GM19438 (cell line): ENCODE data around the gene NHSL2.

Experiments used
- ATAC-seq: cut with Tn5 transposase; IDR thresholded peaks from one replicate; pipeline ENCODE4 v1.9.1; 2021; ENCODE audit warnings: low read depth; ENCODE audit not compliant: unreplicated experiment

The NHSL2 gene

DNA sequence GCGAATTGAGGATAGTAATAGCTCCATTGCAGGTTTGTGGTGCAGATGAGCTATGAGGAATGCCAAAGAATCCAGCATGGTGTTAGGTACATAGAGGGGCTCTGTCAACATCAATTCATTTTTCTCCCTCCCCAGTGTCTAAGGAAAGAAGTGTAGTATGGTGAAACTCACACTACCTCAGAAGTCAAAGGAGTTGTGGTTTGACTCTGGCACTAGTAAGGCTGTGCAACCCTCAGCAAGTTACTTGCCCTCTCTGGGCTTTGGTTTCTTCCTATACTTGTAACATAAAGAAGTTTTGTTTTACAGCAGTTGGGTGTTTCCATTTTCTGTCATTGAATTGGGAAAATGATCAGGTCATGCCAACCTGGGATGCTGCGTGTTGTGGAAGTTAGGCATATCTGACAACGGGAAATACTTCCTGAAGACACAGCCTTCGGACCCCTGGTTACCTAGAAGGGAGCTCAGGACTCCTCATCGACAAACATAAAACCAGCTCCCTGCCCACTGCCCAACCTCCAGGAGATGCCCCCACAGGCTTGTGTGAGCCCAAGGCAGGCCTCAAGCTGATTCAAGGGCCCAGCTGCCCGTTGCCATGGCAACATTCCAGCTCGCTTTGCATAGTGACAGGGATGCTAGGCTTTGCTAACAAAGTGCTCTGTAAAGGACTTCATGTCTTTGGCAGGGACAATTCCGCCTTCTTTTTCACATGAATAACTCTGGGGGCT is 149.7 kb downstream of the NHSL2 start:
- ATAC-seq: no peak

DNA sequence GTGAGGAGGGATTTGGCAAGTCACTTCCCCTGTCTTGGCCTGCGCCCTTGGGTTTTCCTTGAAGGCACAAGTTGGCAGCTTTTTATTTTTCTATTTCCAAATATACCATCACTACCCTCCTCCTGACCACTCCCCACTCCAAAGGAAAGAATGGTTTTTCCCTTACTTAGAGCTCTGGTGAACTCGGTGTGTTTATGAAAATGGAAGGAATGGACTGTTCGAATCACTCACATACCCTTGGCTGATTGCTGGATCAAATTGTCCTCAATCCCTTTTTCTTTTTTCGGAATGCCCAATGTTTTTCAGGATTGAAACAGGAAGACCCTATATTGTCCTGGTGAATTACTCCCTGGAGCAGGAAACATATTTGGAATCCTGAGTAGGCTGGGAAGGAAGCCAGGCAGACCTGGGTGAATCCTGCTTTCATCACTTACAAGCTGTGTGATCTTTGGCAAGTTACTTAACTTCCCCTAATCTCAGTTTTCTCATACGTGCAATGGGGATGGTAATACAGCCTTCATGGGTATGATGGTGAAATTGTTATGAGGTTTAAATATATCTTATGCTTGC is 150.4 kb downstream of the NHSL2 start:
- ATAC-seq: no peak

DNA sequence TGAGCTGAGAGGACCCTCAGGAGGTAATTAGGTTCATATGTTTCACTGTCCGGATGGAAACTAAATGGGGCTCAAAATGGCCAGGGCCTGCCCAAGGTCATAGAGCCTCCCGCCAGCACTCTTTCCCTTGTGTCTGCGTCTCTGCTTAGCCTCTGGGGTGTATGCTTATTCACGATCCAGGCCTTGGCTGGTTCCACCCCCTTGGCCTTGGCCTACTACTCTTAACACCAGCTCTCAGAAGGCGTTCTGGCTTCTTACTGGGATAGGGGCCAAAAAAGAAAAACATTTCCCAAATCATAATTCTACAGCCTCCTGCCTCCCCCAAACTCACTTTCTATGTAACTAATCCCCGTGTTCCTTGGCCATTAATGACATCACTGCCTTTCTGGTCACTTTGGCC is 152.3 kb downstream of the NHSL2 start:
- no peak for ATAC-seq

DNA sequence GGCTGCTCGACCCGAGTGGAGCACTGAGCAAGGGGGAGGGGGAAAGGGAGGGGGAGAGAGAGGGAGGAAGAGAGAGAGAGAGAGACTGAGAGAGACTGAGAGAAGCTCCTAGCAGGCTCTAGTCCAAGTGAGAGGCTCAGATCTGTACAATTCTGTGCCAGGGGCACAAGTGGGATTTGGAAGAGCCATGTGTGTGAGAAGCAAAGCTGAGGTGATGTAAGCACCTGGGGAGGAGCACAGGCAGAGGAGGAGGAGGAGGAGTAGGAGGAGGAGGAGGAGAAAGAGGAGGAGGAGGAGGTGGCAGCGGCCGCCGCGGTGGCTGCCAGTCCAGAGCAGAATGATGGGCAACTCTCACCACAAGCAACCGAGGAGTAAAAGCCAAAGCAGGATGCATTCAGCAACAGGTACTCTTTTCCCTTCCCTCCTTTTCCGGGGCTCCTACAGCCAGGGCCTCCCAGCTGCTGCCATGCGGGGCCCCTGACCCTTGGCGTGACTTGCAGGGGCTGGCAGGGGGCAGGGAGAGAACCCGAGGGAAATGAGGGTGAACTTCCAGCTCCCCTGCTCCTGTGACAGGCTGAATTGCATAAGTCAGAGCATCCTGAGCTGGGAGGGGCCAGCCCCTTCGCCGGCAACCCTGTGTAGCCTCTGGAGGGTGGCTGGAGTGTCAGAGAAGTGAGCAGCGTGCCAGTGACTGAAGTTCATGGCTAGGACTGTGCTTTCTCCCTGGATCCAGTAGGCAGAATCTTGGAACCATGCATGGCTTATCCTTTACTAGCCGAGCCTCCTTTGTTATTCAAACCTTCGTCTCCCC is 158.9 kb downstream of the NHSL2 start:
- ATAC-seq: no peak

DNA sequence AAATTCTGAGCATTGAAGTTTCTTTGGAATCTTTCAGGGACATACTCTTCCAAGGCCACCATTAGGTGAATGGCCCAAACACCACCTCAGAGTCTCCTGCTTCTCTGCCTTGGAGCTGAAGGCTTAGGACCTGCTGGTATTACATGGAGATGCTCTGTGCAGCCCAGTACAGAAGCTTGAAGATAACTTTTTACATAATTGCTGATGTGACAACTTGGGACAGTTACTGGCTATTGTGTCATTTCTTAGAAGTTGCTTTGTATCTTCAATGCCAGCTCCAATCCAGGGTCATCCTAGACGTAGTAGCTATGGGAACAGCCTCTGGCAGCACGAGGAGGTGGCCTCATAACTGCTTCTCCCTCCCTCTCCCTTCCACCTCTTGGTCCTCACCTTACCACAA is 160.6 kb downstream of the NHSL2 start:
- ATAC-seq: no peak

DNA sequence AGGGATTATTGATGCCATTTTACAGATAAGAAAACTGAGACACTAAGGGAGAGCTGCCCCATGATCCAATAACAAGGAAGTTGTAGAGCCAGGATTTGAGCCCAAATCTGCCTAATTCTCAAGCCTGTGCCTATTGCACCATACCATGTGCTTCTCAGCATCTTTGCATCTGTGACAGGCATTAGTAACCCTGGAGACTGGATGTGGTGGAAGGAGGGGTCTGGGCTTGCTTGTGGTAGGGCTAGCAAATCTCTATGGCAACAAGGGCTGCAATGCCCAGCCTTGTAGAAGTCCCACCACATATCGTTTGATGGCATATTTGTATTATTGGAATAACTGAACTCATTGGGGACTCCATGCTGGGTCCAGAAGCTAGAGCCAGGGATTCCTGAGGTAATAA is 163.0 kb downstream of the NHSL2 start:
- no peak for ATAC-seq

DNA sequence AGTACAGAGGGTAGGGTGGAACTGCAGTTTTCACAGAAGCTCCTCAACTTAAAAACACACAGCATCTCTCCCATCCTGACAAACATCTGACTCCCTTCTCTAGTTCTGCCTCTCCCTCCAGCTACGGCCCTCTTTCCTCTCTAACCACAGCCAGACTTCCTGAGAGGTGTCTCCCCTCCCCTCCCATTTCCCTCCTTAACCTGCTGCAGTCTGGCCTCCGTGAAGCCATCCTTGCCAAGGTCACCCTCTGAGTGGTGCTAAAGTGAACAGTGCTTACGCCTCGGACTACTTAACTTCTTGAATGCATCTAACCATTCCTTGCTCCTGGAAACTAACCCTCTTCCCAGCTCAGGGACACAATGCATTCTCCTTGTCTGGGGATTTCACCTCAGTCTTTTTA is 167.8 kb downstream of the NHSL2 start:
- no peak for ATAC-seq

DNA sequence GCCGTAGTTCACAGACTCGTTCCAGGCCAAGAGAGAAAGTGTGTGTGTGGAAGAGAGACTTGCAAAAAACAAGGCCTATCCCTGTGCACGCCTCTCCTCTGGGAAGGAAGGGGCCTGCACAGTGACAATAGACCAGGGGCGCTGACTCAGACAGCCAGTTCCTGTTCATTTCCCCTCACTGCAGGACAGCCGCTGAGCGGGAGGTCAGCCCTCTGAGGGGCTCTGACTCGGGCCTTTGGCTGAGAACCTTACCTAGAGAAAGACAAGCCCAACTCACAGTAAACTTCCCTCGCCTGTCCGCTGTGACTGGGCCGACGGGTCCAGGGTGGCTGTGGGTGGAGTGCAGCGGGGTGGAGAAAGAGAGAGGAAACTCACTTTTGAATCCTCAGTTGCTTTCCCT is 169.0 kb downstream of the NHSL2 start:
- no peak for ATAC-seq

DNA sequence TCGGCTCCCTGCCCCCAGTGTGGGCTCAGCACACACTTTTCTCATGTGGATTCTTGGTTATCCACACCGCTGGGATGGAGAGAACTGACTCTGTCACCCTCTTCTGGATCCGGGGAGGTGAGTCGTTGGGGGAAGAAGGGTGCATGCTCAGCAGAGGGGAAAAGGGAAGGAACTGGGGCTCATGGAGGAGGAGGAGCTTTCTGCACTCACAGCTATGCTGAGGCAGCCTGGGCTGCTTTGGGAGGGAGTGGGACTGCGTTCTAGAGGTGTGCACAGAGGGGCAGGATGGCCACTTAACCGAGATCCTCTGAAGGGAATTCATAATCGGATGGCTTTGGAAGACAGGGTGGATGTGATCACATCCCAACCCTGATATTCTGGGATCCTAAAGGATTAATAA is 169.5 kb downstream of the NHSL2 start:
- no peak for ATAC-seq

DNA sequence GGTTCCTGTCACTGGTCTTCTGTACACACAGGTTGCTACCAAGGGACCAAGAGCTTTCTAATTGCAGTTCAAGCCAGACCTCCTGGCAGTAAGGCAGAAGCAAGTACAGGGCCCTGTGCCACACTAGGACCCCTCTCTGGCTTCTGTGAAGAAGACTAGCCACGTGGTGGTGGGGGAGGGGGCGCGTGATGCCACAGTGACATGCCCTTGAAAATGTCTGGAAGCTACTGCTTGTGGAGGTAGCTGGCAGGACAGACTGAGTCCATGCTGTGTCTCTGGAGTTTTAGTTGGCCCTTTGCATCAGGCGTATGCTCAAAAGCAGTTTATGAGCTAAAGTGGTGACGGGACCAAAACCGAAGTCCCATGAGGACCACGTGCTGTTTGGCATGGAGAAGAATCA is 170.2 kb downstream of the NHSL2 start:
- no peak for ATAC-seq

DNA sequence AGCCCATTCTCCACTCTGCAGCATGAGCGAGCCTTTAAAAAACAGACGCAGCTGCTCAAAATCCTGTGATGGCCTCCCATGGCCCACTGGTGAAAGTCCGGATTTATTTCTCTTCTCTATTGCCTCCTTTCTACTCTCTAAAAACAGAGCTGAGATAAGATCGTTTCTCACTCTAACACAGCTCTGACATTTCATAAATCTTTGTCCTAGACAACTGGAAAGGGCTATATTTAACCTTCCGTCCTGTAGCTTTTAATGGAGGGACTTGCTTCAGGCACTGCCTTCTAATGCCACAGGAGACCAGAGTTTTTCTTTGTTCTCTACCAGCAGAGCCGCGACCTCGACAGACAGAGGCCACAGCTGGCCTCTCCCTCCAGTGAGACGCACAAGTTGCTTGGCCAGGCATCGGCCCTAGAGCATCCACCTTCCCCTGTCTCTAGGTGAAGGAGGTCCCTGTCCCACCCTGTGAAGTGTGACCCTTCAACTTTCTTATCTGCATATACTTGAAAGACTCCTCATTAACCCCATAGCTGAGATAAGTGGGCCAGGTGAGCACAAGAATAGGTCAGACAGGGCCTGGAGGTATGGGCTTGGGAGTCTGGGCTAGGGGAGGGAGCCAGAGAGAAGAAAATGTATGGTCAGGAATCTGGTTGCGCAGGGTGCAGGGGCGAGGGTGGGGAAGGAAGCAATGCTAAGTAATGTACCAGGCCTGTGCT is 171.1 kb downstream of the NHSL2 start:
- no peak for ATAC-seq

DNA sequence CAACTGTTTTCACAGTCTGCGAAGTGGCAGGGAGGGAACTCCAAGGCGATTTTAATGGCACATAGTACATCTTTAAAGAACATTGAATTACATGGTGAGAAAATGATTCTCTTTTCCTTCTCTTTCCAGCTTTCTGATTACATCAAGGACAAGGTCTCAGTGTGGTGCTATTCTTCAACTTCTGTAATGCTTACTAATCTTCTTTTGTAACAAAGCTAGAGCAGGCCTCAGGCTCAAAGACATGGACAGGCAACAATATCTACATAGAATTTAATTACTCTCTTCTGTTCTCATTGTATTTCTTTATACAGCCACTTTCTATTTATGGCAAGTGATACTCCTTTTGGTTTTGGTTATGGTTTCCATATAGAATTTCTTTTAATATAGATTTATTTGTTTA is 172.6 kb downstream of the NHSL2 start:
- no peak for ATAC-seq

DNA sequence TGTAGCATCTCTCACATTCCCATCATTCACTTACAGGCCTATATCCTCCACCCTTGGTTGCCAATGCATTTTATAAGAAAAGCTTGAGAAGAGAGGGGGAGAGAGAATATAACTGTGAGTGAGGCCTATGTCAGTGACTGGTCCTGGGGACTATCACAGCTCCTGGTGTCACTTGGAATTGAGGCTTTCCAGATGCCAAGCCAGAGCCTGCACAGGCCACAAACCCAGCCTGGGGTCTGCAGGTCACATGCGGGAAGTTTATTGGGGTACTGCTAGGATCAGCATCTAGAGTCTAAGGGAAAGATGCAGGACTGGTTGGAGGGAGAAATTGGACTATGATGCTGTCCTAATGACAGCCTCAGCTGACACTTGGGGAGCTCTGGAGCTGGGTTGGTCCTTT is 173.5 kb downstream of the NHSL2 start:
- ATAC-seq: no peak

DNA sequence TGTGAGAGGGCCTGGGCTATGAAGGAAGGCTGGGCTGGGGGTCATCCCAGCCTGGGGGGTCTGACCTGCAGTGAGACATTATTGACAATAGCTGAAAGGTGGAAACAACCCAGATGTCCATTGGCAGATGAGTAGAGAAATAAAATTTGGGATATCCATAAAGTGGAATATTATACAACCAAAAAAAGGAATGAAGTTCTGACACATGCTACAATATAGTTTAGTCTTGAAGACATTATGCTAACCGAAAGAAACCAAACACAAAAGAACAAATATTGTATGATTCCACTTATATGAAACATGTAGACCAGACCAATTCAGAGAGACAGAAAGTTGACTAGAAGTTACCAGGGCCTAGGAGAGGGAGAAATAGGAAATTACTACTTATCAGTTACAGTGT is 176.3 kb downstream of the NHSL2 start:
- no peak for ATAC-seq

DNA sequence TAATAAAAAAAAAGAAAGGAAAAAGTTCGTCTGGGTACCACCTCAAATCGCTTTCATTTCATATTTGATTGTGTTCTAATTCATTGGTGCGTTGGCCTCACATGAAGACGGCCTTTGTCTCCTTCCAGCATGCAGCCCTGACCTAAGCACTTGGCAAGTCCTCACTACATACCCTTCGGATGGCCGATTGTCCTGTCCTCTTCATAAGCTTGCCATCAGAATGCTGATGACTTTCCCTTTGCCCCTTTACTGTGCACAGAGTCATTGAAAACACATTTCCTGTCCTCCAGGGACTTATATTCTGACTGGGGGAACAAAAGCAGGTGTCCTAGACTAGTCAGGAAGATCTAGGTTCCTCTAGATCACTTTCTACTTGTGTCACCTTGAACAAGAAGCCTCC is 178.1 kb downstream of the NHSL2 start:
- ATAC-seq: no peak

DNA sequence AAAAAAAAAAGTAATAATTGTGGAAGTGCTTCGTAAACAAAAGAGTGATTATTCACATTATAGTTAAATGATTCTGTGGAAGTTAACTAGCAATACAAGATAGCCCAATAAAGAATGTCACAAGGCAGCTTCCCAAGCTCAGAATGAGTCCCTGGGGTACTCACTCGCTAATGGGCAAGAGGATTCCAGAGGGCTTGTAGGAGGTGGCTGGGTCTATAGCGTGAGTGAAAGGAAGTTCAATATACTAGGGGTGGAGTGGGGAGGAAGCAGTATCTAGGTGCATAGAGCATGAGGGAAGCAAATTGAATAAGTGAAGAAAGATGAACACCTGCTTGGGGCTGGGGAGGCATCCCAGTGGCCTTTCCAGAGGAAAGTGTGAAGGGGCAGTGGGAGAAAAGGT is 178.6 kb downstream of the NHSL2 start:
- ATAC-seq: no peak

DNA sequence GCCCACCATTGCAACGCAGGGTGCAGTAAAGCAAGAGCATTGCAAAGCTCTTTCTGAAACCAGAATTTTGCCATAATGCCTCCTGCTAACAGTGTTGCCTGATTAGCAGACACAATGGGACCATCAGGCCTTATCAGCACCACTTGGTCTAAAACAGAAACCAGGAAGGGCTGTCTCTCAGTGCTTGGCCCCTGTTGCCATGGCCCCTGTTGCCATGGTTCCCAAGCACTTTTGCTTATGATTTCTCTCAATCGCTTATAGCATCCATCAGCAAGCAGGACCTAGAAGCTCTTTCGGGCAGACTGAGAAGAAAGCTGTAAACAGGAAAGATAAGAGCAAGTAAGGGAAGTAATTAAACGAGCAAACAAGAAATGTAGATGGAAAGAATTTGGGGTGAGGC is 184.2 kb downstream of the NHSL2 start:
- ATAC-seq: peak; percentile 68

DNA sequence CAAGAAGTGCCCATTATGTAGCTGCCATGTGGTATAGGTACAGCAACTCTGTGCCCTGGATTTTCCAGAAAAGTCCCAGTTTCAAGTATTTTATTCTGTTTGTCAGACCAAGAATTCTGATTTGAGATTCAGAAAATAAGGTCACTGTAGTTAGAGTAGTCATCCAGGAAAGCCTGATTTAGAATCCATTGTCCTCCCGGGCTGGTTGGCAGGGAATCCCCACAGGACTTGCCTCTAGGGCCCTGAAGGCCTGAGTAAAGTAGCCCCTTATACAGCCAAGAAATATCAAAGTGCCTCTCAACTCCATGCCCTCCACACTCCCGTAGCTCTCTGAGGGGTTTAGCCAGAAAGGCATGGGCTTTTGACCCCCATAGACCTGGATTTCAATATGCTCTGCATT is 184.7 kb downstream of the NHSL2 start:
- ATAC-seq: no peak

DNA sequence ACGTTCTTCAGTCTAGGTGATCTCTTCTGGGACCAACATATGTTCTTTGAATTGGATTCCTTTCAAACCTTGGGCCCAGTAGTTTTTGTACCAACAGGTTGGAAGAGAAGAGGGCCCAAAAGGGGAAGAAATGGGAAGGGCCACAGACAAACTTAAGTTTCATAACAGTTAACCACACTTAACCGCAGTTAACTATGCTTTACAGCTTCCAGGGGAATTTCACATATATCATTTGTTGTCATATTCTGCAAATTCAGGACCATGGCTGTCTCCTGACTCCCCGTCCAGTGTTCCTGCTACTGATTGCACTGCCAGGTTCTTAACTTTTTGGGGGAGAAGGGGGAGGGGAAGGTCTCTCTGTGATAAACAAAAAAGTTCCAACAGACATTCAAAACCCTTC is 186.5 kb downstream of the NHSL2 start:
- no peak for ATAC-seq

DNA sequence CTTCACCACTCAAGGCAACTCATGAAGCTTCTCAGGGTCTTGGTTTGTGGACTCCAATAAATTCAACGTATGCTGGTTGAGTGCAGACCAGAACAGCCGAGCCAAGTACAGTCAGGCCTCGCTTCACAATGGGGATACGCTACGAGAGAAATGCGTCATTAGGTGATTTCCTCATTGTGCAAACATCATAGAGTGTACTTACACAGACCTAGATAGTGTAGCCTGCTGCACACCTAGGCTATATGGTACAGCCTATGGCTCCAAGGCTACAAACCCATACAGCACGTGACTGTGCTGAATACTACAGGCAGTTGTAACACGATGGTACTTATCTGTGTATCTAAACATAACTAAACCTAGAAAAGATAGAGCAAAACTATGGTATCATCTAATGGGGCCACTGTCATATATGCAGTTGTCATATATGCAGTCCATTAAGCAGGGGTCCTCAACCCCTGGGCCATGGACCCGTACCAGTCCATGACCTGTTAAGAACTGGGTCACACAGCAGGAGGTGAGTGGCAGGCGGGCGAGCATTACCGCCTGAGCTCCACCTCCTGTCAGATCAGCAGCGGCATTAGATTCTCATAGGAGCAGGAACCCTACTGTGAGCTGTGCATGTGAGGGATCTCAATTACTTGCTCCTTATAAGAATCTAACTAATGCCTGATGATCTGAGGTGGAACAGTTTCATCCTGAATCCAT is 189.6 kb downstream of the NHSL2 start:
- ATAC-seq: no peak
